HG03108 (cell line): Measurements from ENCODE around the gene APC2.
A peak's percentile ranks its signal among the peaks of the same experiment; 100 is the strongest.

Source experiments
- ATAC-seq: cut with Tn5 transposase; IDR thresholded peaks from one replicate; pipeline ENCODE4 v1.9.1; 2021; ENCODE audit warnings: moderate library complexity; ENCODE audit not compliant: unreplicated experiment

APC2 gene

GRCh38 chr19:1449467-1450442, at the start of gene APC2:
Gene APC2 (plus strand): TSS chr19:1450121. CDS start chr19:1453002, 2,881 bp downstream.
- ATAC-seq = no peak

- ATAC-seq = no peak
Measured at GRCh38 chr19:1400281-1401137, 49.4 kb upstream of the APC2 start.

GRCh38 chr19:1401138-1401888, 48.6 kb upstream of the APC2 start, which contains the start of gene GAMT:
Gene GAMT (minus strand): TSS chr19:1401542. CDS start chr19:1401476, 66 bp downstream.
- ATAC-seq = no peak

GRCh38 chr19:1401889-1402217, 48.1 kb upstream of the APC2 start:
- ATAC-seq = no peak

- ATAC-seq = no peak
Measured at GRCh38 chr19:1402411-1403070, 47.4 kb upstream of the APC2 start.

GRCh38 chr19:1406774-1407527, 43.0 kb upstream of the APC2 start:
- peak; percentile 76 for ATAC-seq

GRCh38 chr19:1407528-1408299, 42.2 kb upstream of the APC2 start, which contains the start of gene DAZAP1:
Gene DAZAP1 (plus strand): TSS chr19:1407586. CDS start chr19:1407774, 188 bp downstream.
- ATAC-seq = peak; percentile 22

GRCh38 chr19:1408300-1409203, 41.4 kb upstream of the APC2 start:
- no peak for ATAC-seq

- no peak for ATAC-seq
Measured at GRCh38 chr19:1409204-1410005, 40.5 kb upstream of the APC2 start.

GRCh38 chr19:1410136-1410786, 39.7 kb upstream of the APC2 start:
- no peak for ATAC-seq

- no peak for ATAC-seq
Measured at GRCh38 chr19:1410789-1411188, 39.1 kb upstream of the APC2 start.

- ATAC-seq = no peak
Measured at GRCh38 chr19:1411255-1412191, 38.4 kb upstream of the APC2 start.

GRCh38 chr19:1412323-1412923, 37.5 kb upstream of the APC2 start:
- no peak for ATAC-seq

- no peak for ATAC-seq
Measured at GRCh38 chr19:1412995-1413800, 36.7 kb upstream of the APC2 start.
